ENCODE measurements around the gene TMIE. TPM values are rescaled to one million over a fixed set of nuclear protein-coding genes. Genes with fewer than 3 reads are reported as not detected.

The TMIE gene
- total RNA-seq, 4 donors from 2014 or later: 0.33 to 1.2 (median 0.69) TPM; not detected in 1

DNA sequence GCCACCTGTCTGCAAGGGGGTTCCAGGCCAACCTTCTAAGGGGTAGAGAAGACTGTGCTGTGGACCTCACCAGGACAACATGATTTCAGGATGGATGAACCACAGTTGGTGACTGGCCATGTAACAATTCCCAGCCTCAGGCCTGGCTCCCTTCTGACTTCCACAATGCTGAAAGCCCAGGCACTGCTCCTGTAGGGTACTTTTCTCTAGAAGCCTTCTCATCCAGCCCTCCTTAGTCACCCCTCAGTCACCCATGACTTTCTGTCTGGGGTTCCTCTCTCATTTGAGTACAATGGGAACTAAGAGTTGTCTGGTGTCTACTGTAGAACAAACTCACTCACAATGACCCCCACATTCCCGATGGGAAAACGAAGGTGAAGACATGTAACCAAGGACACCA, 16.3 kb upstream of the TMIE start:
- peaks cover 0 to 97% (median 52%) of the 10 kb centered on the region in 4 donors for H3K36me3 ChIP-seq
- DNase-seq (ENCODE audit: extremely low spot score): no peak
- WGBS: 83% methylated on average over 2 of the region's 2 CpGs
- no peaks in the 10 kb centered on the region for H3K27me3 ChIP-seq
- no peak overlapping the region for H3K4me3 ChIP-seq
- TF ChIP-seq POLR2A (IDR thresholded peaks at IDR 0.05; ENCODE audit: low read depth) (no peak), POLR2AphosphoS5 (IDR thresholded peaks at IDR 0.05) (no peak), EP300 (IDR thresholded peaks at IDR 0.05) (no peak)
- TF ChIP-seq, protein P1, sequence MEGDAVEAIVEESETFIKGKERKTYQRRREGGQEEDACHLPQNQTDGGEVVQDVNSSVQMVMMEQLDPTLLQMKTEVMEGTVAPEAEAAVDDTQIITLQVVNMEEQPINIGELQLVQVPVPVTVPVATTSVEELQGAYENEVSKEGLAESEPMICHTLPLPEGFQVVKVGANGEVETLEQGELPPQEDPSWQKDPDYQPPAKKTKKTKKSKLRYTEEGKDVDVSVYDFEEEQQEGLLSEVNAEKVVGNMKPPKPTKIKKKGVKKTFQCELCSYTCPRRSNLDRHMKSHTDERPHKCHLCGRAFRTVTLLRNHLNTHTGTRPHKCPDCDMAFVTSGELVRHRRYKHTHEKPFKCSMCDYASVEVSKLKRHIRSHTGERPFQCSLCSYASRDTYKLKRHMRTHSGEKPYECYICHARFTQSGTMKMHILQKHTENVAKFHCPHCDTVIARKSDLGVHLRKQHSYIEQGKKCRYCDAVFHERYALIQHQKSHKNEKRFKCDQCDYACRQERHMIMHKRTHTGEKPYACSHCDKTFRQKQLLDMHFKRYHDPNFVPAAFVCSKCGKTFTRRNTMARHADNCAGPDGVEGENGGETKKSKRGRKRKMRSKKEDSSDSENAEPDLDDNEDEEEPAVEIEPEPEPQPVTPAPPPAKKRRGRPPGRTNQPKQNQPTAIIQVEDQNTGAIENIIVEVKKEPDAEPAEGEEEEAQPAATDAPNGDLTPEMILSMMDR (IDR thresholded peaks at IDR 0.05): no peak
- peaks cover 1 to 6% (median 4%) of the 10 kb centered on the region in 4 donors for H3K4me1 ChIP-seq
- no peaks in the 10 kb centered on the region for H3K9me3 ChIP-seq
- no peak overlapping the region for H3K27ac ChIP-seq (replicated peaks in 1 of 4)
- intact Hi-C loops (cut with DNase I): no loop called here

DNA sequence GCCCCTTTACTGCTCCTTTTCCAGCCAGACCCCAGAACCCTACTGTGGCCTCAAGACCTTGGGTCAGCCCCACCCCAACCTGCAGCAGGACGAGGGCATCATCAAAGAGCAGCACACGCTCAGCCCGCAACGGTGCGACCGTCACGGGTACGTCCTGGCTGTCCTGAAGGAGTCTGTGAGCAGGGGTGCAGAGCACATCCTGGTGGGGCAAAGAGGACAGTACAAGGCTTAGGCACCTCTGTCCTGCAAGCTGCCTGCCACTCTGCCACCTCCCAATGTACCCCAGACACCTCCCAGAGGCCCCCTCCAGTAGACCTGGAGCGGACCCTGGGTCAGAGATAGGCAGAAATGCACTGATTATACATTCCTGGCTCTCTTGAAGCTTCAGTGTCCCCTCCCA, 15.7 kb upstream of the TMIE start:
- no peak for DNase-seq (ENCODE audit: extremely low spot score)
- H3K4me1 ChIP-seq: peaks cover 7 to 12% (median 9%) of the 10 kb centered on the region in 4 donors
- H3K27ac ChIP-seq (replicated peaks in 1 of 4): no peak overlapping the region
- H3K9me3 ChIP-seq: no peaks in the 10 kb centered on the region
- TF ChIP-seq EP300 (IDR thresholded peaks at IDR 0.05): no peak
- TF ChIP-seq POLR2A (IDR thresholded peaks at IDR 0.05; ENCODE audit: low read depth): no peak
- TF ChIP-seq, protein P1 (IDR thresholded peaks at IDR 0.05): no peak
- TF ChIP-seq POLR2AphosphoS5 (IDR thresholded peaks at IDR 0.05): no peak
- no peaks in the 10 kb centered on the region for H3K27me3 ChIP-seq
- WGBS: 95% methylated on average over 8 of the region's 9 CpGs
- H3K36me3 ChIP-seq: peaks cover 0 to 92% (median 47%) of the 10 kb centered on the region in 4 donors
- H3K4me3 ChIP-seq: no peak overlapping the region
- intact Hi-C loops (cut with DNase I): no loop called here

DNA sequence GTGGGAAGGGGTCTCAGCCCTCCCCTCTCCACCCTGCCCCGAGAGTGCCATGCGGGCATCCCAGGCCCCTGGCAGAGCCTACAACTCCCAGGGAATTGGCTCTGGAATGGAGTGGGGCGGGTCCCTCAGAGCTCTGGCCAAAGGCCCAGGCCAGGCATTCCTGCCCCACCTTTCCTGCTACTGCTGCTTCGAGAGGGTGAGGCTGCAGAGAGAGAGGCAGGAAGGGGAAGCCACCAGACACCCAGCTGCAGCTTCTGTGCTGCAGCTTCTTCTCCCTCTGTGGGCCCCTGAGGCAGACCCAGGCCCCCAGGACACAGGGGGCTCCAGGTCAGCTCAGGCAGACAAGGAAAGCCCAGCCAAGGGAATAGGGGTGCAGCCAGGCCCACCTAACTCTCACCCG, 10.4 kb upstream of the TMIE start:
- Histone ChIP-seq H3K27me3 (no peaks in the 10 kb centered on the region), H3K27ac (replicated peaks in 1 of 4) (no peak overlapping the region), H3K4me1 (peaks cover 51 to 61% (median 55%) of the 10 kb centered on the region in 4 donors), H3K9me3 (no peaks in the 10 kb centered on the region), H3K36me3 (peaks cover 0 to 39% (median 14%) of the 10 kb centered on the region in 4 donors), H3K4me3 (no peak overlapping the region)
- DNase-seq (ENCODE audit: extremely low spot score): no peak
- 69% methylated on average over 4 of the region's 5 CpGs for WGBS
- intact Hi-C loops (cut with DNase I): no loop called here
- no peak for TF ChIP-seq POLR2A (IDR thresholded peaks at IDR 0.05; ENCODE audit: low read depth)
- TF ChIP-seq EP300 (IDR thresholded peaks at IDR 0.05): no peak
- TF ChIP-seq POLR2AphosphoS5 (IDR thresholded peaks at IDR 0.05): peak in 1 of 2 donors; percentile 23

DNA sequence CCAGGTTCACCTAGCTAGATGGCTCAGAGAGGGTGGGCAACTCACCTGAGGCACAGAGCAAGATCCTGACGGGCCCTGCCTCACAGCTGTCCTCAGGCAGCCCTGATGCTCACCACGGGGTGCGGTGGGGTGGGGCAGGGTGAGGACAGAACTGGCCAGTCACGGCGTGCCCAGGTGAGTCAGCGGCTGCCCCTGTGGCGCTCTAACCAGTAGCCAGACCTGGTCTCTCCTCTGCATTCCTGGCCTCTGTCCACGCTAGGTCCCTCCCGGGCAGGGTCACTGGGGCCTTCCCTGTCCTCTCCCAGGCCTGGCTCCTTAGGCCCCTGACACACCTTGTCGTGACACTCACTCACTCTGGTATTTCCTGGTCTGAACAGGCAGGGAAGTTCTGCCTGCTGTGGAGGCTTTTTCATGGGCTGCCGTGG, 8.6 kb upstream of the TMIE start:
- no peak for DNase-seq (ENCODE audit: extremely low spot score)
- Histone ChIP-seq H3K27ac (replicated peaks in 1 of 4) (peak overlapping the region; percentile 59 to 82 (median 78)), H3K36me3 (peaks cover 0 to 21% (median 4%) of the 10 kb centered on the region in 4 donors), H3K4me1 (peaks cover 69 to 78% (median 73%) of the 10 kb centered on the region in 4 donors), H3K27me3 (no peaks in the 10 kb centered on the region), H3K9me3 (no peaks in the 10 kb centered on the region), H3K4me3 (peak overlapping the region; percentile 66 to 89 (median 82))
- WGBS: 68% methylated on average over 4 of the region's 11 CpGs
- TF ChIP-seq POLR2A (IDR thresholded peaks at IDR 0.05; ENCODE audit: low read depth) (no peak), EP300 (IDR thresholded peaks at IDR 0.05) (no peak), POLR2AphosphoS5 (IDR thresholded peaks at IDR 0.05) (no peak)
- TF ChIP-seq, protein P1 (IDR thresholded peaks at IDR 0.05): no peak
- intact Hi-C loops (cut with DNase I): no loop called here

DNA sequence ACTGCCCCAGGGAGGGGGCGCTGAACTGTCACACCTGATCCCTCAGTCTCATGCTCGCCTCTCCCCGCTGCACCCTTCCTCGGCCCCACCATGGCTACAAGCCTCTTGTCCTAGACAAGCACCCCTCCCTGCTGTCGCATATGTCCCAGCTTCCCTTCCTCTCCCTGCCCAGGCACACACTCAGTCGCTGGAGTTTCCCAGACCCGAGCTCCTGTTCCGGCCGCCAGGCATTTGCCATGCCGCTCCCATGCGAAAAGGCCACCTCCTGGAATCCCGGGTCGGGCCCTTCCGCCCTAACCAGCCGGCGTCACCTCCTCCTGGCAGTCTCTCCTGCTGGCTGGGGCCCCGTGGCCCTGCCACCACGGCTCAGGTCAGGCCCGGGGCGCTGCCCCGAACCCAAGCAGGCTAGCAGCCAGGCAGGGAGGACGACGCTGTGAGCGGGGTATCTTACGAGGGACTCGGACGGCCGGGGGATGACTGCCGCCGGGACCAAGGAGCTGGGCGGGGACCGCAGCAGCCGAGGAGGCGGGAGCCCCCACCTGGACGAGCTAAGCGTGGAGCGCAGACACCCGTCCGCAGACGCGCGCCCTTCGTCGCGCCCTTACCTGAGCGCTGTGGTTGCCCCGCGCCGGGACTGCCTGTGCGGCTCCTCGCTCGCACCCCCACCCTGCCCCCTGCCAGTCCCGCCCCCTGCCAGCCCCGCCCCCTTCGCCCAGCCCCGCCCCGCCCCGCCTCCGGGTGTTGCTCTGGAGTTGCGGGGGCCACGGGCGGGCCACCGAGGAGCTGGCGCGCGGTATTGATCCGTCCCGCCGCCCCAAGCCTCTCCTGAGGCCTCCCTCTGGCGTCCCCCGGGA, 7.9 kb upstream of the TMIE start, which contains the start of gene ALS2CL:
Gene ALS2CL, minus strand, starts transcription at position 642 of the 854 bp plus-strand sequence. CDS start 4,239 bp downstream, outside the sequence.
- whole genome bisulfite sequencing: 0% methylated on average over 4 of the region's 71 CpGs
- no peaks in the 10 kb centered on the region for H3K27me3 ChIP-seq
- no peaks in the 10 kb centered on the region for H3K9me3 ChIP-seq
- H3K4me3 ChIP-seq: peak within 1 kb of the TSS; percentile 66 to 89 (median 82)
- intact Hi-C loops (cut with DNase I): no loop called here
- peaks cover 0 to 14% (median 0%) of the 10 kb centered on the region in 4 donors for H3K36me3 ChIP-seq
- TF ChIP-seq, protein P1 (IDR thresholded peaks at IDR 0.05): no peak
- TF ChIP-seq POLR2AphosphoS5 (IDR thresholded peaks at IDR 0.05): peak; percentile 59 to 79
- peak within 1 kb of the TSS; percentile 59 to 82 (median 78) for H3K27ac ChIP-seq (replicated peaks in 1 of 4)
- no peak for DNase-seq (ENCODE audit: extremely low spot score)
- H3K4me1 ChIP-seq: peaks cover 69 to 78% (median 73%) of the 10 kb centered on the region in 4 donors
